Neural progenitor cell (in vitro differentiated cells): Measurements from ENCODE around the gene FKBP1A. TPM values are rescaled to one million over a fixed set of nuclear protein-coding genes. Genes with fewer than 3 reads are reported as not detected.

Source experiments
- DNase-seq: peaks from one replicate; pipeline ENCODE4 v3.0.0-alpha.2; 2016; ENCODE audit warnings: low spot score
- H2AFZ ChIP-seq: fragments of 200-600 bp; sonication (generic); replicated peaks from 2 replicates; pipeline ENCODE4 v1.6.1; 2016; ENCODE audit warnings: antibody characterized with exemption
- H3F3A ChIP-seq: fragments of 200-600 bp; sonication (generic); 2 replicates; pipeline ENCODE4 v1.6.1; 2016; ENCODE audit warnings: antibody characterized with exemption, low read depth
- H3K27ac ChIP-seq: fragments of 200-600 bp; sonication (generic); 2 replicates; pipeline ENCODE4 v1.5.1; 2016; ENCODE audit warnings: mild to moderate bottlenecking
- H3K27me3 ChIP-seq: fragments of 200-600 bp; sonication (generic); 2 replicates; pipeline ENCODE4 v1.6.1; 2016; ENCODE audit warnings: mild to moderate bottlenecking, moderate library complexity
- H3K36me3 ChIP-seq: fragments of 200-600 bp; sonication (generic); 2 replicates; pipeline ENCODE4 v1.5.1; 2016
- H3K4me1 ChIP-seq: fragments of 200-600 bp; sonication (generic); 2 replicates; pipeline ENCODE4 v1.6.1; 2016; ENCODE audit warnings: mixed run types
- H3K4me2 ChIP-seq: fragments of 200-600 bp; sonication (generic); 2 replicates; pipeline ENCODE4 v1.6.1; 2016
- H3K4me3 ChIP-seq: fragments of 200-600 bp; sonication (generic); 2 replicates; pipeline ENCODE4 v1.5.1; 2016
- H3K79me2 ChIP-seq: fragments of 200-600 bp; sonication (generic); 2 replicates; pipeline ENCODE4 v1.6.1; 2016; ENCODE audit warnings: low read depth
- H3K9ac ChIP-seq: fragments of 200-600 bp; sonication (generic); 2 replicates; pipeline ENCODE4 v1.6.1; 2016
- H3K9me3 ChIP-seq: fragments of 200-600 bp; sonication (generic); 2 replicates; pipeline ENCODE4 v1.5.1; 2016; ENCODE audit warnings: low read depth
- H4K20me1 ChIP-seq: fragments of 200-600 bp; sonication (generic); 2 replicates; pipeline ENCODE4 v1.6.1; 2016; ENCODE audit warnings: low read depth
- H3K27ac Mint-ChIP-seq: 3 replicates; pipeline ENCODE4 v1.8.0; 2021; ENCODE audit warnings: mixed read lengths
- H3K27me3 Mint-ChIP-seq: 2 replicates; pipeline ENCODE4 v1.8.0; 2022; ENCODE audit warnings: low read depth, mild to moderate bottlenecking, inconsistent platforms, moderate library complexity, mixed read lengths; ENCODE audit not compliant: insufficient read depth
- H3K36me3 Mint-ChIP-seq: 3 replicates; pipeline ENCODE4 v1.8.0; 2021; ENCODE audit warnings: mixed read lengths
- H3K4me1 Mint-ChIP-seq: 3 replicates; pipeline ENCODE4 v1.8.0; 2021; ENCODE audit warnings: mixed read lengths
- H3K4me3 Mint-ChIP-seq: 3 replicates; pipeline ENCODE4 v1.8.0; 2021; ENCODE audit warnings: mild to moderate bottlenecking, moderate library complexity, mixed read lengths
- H3K9me3 Mint-ChIP-seq: 3 replicates; pipeline ENCODE4 v1.8.0; 2020; ENCODE audit warnings: mixed read lengths
- EZH2 ChIP-seq: fragments of 200-600 bp; sonication (generic); IDR thresholded peaks from 2 replicates; pipeline ENCODE4 v1.6.1; 2017; ENCODE audit warnings: antibody characterized with exemption, mild to moderate bottlenecking, moderate library complexity
- EZH2phosphoT487 ChIP-seq: fragments of 200-600 bp; sonication (generic); IDR thresholded peaks from 2 replicates; pipeline ENCODE4 v1.6.1; 2017; ENCODE audit warnings: antibody characterized with exemption
- total RNA-seq: library from RNA; depleted of rRNA; stranded (reverse); fragments of >200 nt; gene quantifications from 2 replicates; pipeline ENCODE4 v1.2.3, GENCODE V29; 2015; ENCODE audit warnings: low replicate concordance
- TF ChIP-seq, protein P1 (sequence below): fragments of 200-600 bp; sonication (generic); IDR thresholded peaks from 2 replicates; pipeline ENCODE4 v1.5.1; 2017; ENCODE audit warnings: antibody characterized with exemption, mild to moderate bottlenecking

FKBP1A gene
- total RNA-seq, 1 donor from 2014 or later = 128 TPM

DNA sequence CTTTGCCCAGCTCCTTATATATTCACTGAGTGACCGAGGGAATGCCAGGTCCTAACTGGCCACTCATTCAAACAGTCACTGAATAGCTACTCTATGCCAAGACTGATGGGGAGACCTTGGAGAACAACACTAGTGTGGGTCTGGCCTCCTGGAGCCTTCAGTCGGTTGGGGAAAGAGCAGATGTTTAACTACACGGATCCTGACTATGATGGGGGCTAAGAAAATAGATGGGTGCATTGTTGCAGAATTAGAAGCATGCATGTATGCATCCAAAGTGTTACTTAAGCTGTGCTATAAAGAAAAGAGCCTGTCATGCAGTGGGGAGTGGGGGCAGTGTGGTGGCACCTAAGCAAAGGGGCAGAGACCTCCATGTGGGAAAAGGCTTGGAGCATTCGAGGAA is 6.5 kb downstream of the FKBP1A start:
- no peaks in the 10 kb centered on the region for H3K27me3 ChIP-seq
- peaks cover 3% of the 10 kb centered on the region for H3K27me3 Mint-ChIP-seq
- peaks cover 23% of the 10 kb centered on the region for H3K4me1 Mint-ChIP-seq
- no peak overlapping the region for H3K9ac ChIP-seq
- no peaks in the 10 kb centered on the region for H3F3A ChIP-seq
- no peak overlapping the region for H3K27ac ChIP-seq
- TF ChIP-seq EZH2phosphoT487 = no peak
- TF ChIP-seq, protein P1, sequence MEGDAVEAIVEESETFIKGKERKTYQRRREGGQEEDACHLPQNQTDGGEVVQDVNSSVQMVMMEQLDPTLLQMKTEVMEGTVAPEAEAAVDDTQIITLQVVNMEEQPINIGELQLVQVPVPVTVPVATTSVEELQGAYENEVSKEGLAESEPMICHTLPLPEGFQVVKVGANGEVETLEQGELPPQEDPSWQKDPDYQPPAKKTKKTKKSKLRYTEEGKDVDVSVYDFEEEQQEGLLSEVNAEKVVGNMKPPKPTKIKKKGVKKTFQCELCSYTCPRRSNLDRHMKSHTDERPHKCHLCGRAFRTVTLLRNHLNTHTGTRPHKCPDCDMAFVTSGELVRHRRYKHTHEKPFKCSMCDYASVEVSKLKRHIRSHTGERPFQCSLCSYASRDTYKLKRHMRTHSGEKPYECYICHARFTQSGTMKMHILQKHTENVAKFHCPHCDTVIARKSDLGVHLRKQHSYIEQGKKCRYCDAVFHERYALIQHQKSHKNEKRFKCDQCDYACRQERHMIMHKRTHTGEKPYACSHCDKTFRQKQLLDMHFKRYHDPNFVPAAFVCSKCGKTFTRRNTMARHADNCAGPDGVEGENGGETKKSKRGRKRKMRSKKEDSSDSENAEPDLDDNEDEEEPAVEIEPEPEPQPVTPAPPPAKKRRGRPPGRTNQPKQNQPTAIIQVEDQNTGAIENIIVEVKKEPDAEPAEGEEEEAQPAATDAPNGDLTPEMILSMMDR = no peak
- TF ChIP-seq EZH2 = no peak
- no peaks in the 10 kb centered on the region for H3K9me3 Mint-ChIP-seq
- no peak overlapping the region for H2AFZ ChIP-seq
- no peak overlapping the region for H3K4me3 Mint-ChIP-seq
- no peak overlapping the region for H3K4me2 ChIP-seq
- peaks cover 7% of the 10 kb centered on the region for H3K36me3 Mint-ChIP-seq
- no peaks in the 10 kb centered on the region for H3K36me3 ChIP-seq
- no peak for DNase-seq
- peaks cover 100% of the 10 kb centered on the region for H3K79me2 ChIP-seq
- peaks cover 97% of the 10 kb centered on the region for H4K20me1 ChIP-seq
- no peak overlapping the region for H3K4me3 ChIP-seq
- H3K27ac Mint-ChIP-seq = no peak overlapping the region
- no peaks in the 10 kb centered on the region for H3K9me3 ChIP-seq
- peaks cover 26% of the 10 kb centered on the region for H3K4me1 ChIP-seq

DNA sequence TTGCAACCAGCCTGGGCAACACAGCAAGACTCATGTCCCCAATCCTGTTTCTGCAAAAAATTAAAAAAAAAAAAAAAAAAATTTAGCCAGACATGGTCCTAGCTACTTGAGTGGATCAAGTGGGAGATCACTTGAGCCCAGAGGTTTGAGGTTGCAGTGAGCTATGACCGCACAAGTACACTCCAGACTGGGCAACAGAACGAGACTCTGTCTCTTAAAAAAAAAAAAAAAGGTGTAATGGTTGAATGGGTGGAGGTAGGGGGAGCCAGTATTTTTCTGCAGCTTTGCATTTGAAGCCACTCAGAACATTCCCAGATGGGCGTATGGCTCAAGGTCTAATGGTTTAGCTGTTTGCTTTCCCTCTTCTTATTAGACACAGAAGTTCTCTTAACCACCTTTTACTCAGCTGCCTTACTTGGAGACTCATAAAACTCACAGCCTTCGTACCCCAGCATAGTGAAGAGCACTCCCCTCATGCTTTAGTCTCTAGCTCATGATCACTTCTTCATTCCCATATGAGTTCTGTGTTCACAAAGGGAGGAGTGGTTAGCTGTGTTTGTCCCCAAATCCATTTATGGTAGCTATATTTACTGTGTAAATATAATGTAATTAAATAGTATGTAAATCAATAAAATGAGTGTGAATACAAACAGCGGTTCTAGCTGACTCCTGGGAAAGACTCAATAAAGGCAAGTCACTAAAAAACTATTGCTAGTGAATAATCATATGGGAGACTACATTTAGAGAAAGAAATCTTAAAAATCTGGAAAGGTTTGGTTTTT is 9.0 kb downstream of the FKBP1A start:
- H3K36me3 ChIP-seq = no peaks in the 10 kb centered on the region
- H3K4me3 ChIP-seq = no peak overlapping the region
- H4K20me1 ChIP-seq = peaks cover 97% of the 10 kb centered on the region
- peaks cover 100% of the 10 kb centered on the region for H3K79me2 ChIP-seq
- no peak overlapping the region for H2AFZ ChIP-seq
- no peak overlapping the region for H3K9ac ChIP-seq
- TF ChIP-seq EZH2 (no peak), EZH2phosphoT487 (no peak)
- TF ChIP-seq, protein P1 = no peak
- no peaks in the 10 kb centered on the region for H3K27me3 Mint-ChIP-seq
- no peak overlapping the region for H3K4me2 ChIP-seq
- DNase-seq = no peak
- H3K27me3 ChIP-seq = no peaks in the 10 kb centered on the region
- H3K4me3 Mint-ChIP-seq = no peak overlapping the region
- peaks cover 7% of the 10 kb centered on the region for H3K36me3 Mint-ChIP-seq
- no peak overlapping the region for H3K27ac Mint-ChIP-seq
- no peaks in the 10 kb centered on the region for H3F3A ChIP-seq
- peaks cover 1% of the 10 kb centered on the region for H3K4me1 Mint-ChIP-seq
- H3K9me3 ChIP-seq = no peaks in the 10 kb centered on the region
- no peaks in the 10 kb centered on the region for H3K9me3 Mint-ChIP-seq
- H3K27ac ChIP-seq = no peak overlapping the region
- H3K4me1 ChIP-seq = peaks cover 5% of the 10 kb centered on the region

DNA sequence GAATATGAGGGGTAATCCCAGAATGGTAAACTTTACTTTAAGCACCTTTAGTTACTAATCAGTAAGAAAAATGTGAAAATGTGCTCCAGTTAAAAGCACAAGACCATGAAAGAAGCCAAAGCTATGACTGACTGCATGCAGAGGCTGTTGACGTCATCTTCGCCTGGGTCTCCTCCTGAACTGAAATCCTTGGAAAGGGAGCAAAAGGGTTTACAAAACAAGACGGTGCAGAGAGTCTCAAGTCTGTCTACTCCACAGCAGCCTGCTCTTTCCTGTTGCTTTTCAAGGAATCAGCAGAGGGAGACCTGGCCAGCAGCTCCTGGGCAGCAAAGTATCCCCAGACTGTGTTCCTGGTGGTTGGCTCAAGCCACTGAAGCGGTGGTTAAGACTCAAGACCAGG is 10.2 kb downstream of the FKBP1A start:
- Mint-ChIP-seq H3K27me3 (no peaks in the 10 kb centered on the region), H3K36me3 (peaks cover 2% of the 10 kb centered on the region), H3K4me3 (no peak overlapping the region), H3K27ac (no peak overlapping the region), H3K4me1 (no peaks in the 10 kb centered on the region), H3K9me3 (no peaks in the 10 kb centered on the region)
- Histone ChIP-seq H3K79me2 (peaks cover 100% of the 10 kb centered on the region), H3K4me1 (peaks cover 3% of the 10 kb centered on the region), H3K9ac (no peak overlapping the region), H3K27me3 (no peaks in the 10 kb centered on the region), H4K20me1 (peaks cover 97% of the 10 kb centered on the region), H3K4me2 (no peak overlapping the region), H3K4me3 (no peak overlapping the region), H2AFZ (no peak overlapping the region), H3K27ac (no peak overlapping the region), H3K9me3 (no peaks in the 10 kb centered on the region), H3F3A (no peaks in the 10 kb centered on the region), H3K36me3 (no peaks in the 10 kb centered on the region)
- TF ChIP-seq, protein P1 = no peak
- no peak for TF ChIP-seq EZH2phosphoT487
- no peak for TF ChIP-seq EZH2
- DNase-seq = no peak
